ENCODE measurements around the gene CDKN1B.

CDKN1B gene

DNA sequence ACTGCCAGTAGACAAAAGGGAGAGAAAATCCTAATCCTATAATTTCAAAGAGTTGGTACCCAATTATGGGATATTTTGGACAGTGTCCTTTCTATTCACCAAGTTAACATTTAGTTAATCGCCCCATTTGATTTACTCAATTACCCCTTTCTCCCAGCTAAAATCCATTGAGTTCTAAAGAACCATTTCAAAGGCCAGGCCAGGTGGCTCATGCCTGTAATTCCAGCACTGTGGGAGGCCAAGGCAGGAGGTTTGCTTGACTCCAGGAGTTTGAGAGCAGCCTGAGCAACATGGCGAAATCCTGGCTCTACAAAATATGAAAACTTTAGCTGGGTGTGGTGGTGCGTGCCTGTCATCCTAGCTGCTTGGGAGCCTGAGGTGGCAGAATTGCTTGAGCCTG, 15.7 kb upstream of the CDKN1B start:
- no peak for DNase-seq (ENCODE audit: low spot score)

DNA sequence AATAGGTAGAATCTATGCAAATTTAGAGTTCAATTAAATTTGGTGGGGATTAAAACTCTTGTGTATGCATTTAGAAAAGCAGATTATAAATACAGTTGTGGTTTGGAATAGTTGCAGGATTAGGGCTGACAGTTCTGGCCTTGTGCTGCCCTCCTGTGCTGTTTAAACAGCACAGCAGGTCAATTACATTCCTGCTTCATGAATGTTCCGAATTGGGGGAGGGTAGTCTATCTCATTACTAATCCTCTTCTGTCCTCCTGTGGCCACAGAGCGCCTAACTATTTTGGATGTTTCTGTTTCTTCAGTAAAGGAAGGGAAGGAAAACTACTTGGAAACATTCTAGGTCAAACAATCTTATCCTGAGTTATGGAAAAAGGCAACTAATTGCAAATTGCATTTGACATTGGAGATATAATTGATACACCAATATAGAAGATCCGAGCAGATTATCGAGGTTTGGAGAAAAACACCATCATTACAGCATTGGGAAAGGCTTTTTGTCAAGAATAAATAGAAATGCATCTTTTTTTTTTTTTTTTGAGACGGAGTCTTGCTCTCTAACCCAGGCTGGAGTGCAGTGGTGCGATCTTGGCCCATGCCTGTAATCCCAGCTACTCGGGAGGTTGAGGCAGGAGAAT, 12.5 kb upstream of the CDKN1B start:
- DNase-seq (ENCODE audit: low spot score): peak; percentile 89

DNA sequence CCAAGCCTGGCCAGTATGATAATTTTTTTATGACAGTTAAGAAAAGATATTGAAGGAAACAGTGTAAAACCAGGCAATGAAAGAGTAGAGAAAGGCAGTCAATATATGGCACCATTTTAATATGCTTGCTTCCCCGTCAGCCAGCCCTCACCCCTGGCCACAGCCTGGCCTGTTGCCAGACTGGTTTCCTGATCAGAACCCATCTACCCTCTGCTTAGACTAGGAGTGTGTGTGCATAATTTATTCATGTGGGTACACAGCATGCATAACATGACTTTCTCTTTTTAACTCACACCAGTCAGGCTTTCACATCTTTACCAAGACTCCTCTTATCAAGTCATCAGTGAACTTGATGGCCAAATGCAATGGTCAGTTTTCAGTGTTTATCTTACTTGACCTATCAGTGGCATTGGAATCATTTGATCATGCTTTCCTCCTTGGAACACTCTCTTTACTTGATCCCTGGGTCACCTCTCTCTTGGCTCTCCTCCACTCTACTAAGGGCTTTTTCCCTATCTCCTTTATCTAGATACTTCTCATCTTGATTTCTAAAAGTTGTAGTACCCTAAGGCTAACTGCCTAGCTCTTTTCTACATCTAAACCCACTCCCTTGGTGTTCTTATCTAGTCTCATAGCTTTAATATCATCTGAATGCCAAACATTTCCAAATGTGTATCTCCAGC, 11.2 kb upstream of the CDKN1B start:
- DNase-seq (ENCODE audit: low spot score): no peak

DNA sequence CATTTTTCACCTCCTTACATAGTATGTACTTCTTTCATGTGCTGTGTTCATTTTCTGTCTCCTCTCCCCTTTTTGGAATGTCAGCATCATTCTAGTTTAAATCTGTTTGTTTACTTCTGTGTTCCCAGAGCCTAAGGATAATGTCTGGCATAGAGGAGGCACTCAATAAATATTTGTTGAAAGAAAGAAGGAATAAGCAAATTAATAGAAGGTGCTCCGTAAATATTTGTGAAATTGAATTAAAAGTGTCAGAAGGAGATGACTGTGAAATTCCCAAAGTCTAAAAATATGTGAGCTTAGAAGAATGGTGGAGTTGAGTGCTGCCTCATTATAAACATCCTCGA, 3.3 kb upstream of the CDKN1B start:
- DNase-seq (ENCODE audit: low spot score): no peak

DNA sequence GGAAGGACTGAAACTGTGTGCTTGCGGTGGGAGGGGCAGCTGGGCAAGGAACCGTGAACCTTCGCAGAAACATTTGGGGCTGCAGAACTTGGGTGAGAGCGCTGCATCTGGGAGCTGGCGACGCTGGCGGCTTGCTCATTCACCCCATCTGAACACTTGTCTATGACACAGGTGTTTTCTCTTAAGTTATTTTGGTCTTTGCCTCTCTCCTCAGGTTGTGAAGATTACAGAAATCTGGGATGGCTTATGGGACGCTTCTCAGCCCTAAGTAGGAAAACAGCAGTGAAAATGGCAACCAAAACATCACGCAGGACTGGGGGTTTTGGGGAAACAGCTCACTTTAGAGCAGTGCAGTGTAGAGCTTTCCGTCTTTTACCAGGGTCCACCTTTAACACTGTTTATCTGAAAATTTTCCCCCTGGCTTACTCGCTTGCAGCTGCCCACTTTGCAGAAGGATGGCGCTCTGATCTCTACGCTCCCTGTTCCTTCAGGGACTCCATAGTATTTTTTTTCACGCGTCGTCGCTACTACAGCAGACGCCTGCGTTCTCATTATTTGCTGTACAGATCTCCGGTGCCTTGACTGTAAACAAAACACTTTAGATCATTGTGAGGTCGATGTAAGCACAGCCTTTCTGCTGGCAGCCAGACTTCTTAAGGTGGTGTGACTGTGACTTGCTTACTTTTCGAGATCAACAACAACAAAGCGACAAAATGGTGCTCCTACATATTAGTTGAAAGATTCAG, 2.7 kb upstream of the CDKN1B start:
- DNase-seq (ENCODE audit: low spot score): no peak

DNA sequence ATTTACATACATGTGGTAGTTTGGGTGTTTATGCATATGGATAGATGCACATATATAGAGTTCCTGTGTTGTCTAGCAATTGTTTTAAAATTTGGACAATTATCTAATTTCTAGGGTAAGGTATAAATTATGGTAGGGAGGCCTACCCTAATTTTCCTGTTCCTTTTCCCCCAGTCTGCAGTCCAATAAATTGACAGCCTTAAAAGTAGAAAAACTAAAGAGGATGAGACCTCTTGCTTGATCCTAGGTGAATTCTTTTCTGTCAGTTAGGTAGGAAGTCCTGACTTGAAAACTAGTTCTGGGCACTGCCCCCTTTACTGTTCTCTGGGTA, 2.1 kb upstream of the CDKN1B start:
- DNase-seq (ENCODE audit: low spot score): no peak

DNA sequence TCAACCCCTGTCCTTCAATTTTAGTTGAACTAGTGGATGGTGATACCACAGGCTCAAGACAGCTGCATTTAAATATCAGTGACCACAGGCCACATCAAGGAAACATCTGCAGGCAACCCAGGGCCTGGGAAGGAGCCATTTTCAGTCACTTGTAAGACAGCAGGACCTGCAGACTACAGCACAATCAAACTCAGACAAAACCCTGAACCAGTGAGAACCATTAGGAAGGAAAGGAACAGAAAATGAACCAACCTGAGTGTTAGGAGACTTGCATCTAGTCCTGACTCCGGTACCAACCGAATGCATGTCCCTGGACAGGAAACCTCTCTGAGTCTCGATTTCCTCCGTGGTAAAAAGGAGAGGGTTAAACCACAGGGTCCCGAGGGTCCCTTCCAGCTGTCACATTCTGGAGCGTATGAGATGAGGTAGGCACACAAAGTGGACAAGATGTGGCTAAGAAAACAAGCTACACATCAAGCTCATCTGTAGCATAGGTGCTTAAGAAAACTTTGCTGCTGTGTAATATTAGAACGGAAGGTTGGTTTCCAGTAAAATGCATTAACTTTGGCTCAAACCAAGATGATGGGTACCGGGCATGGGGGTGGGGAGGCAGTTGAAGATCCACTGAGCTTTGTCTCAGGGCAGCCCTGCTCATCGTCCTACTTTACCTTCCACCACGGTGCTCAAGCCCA, 1.6 kb upstream of the CDKN1B start:
- no peak for DNase-seq (ENCODE audit: low spot score)

DNA sequence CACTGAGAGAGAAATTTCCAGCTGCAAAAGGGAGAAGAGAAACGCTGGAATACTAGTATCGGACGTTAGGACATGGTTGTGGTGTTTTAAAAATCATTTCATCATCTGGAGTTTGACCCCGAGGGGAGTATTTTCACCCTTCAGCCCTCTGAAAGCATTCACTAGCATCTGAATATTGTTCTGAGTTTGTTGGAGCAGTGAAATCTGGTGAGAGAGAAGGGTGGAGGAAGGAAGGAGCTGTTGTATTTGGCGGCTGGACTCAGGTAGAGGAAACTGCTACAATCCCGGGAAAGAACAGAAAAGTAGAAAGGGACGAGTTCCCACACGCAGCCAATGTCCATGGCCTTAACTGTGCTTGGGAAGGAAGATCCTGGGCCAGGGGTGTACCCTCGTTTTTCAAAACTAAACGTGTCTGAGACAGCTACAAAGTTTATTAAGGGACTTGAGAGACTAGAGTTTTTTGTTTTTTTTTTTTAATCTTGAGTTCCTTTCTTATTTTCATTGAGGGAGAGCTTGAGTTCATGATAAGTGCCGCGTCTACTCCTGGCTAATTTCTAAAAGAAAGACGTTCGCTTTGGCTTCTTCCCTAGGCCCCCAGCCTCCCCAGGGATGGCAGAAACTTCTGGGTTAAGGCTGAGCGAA, 896 bp upstream of the CDKN1B start:
- DNase-seq (ENCODE audit: low spot score): no peak

DNA sequence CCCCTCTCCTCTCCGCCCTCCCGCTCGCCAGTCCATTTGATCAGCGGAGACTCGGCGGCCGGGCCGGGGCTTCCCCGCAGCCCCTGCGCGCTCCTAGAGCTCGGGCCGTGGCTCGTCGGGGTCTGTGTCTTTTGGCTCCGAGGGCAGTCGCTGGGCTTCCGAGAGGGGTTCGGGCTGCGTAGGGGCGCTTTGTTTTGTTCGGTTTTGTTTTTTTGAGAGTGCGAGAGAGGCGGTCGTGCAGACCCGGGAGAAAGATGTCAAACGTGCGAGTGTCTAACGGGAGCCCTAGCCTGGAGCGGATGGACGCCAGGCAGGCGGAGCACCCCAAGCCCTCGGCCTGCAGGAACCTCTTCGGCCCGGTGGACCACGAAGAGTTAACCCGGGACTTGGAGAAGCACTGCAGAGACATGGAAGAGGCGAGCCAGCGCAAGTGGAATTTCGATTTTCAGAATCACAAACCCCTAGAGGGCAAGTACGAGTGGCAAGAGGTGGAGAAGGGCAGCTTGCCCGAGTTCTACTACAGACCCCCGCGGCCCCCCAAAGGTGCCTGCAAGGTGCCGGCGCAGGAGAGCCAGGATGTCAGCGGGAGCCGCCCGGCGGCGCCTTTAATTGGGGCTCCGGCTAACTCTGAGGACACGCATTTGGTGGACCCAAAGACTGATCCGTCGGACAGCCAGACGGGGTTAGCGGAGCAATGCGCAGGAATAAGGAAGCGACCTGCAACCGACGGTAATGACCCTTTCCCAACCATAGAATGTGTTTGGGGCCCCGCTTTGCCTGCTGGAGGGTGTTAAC, 615 bp downstream of the CDKN1B start:
- DNase-seq (ENCODE audit: low spot score): no peak

DNA sequence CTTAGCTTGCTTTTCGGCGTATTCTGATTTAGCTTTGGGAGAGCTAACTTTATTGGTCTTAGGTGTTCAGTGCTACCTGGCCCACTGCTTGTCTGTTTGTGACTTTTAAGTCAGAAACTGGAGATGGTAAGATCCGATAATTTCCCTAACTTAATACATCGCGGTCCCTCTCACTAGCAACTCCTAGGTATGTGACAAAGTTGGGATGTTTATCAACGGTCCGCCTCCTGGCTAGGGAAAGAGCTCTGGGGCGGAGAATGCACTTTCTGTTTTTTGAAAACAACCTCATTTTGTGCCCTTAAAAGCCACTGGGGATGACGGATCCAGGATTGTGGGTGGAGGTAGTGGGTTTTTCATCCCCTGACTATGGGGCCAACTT, 1.2 kb downstream of the CDKN1B start:
- DNase-seq (ENCODE audit: low spot score): no peak

DNA sequence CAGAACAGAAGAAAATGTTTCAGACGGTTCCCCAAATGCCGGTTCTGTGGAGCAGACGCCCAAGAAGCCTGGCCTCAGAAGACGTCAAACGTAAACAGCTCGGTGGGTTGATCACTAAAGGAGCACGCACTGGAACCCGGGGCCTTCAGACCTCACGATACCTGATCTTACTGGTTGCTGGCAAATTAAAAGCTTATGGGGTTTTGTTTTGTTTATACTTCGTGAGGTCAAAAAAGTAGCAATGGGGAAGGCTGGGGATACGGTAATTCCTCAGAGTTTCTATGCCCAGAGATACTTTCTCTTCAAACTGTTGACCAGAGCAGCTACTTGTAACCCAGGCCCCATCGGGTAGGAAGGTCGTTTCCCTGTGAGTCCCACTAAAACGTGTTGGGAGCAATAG, 1.7 kb downstream of the CDKN1B start:
- DNase-seq (ENCODE audit: low spot score): no peak

DNA sequence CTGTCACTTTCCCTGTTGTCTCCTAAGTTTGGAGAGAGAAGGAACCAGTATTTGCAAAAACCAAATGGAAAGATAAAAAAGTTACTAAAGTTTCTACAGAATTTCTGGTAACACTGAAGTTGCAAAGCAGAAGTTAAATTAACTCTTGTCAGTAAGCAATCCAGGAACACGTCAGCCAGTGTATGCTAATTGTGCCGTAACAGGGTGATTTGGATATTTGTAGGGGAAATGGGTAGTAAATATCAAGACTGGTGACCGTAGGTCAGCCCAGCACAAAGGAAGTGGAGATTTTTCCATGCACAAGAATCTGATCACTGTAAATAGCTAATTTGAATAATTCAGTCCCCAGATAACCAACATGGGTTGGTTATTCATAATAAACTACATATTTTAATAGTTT, 2.3 kb downstream of the CDKN1B start:
- DNase-seq (ENCODE audit: low spot score): no peak

DNA sequence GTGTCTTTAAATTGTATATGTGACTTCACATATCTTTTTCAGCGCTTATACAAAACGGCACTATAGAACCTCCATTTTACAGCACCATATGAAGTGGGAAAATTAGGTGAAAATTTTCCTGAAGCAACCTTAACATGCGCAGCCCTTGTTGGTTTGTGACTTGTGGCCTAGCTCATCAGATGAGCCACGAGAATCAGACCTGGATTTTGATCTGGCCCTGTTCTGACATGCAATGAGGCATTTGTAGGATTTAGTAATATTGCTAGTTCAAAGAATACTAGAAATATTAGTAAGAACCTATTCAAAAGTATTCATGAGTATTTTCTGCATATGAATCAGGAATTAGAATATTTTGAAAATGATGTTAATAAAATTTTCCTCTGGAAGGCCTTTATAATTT, 2.9 kb downstream of the CDKN1B start:
- DNase-seq (ENCODE audit: low spot score): no peak

DNA sequence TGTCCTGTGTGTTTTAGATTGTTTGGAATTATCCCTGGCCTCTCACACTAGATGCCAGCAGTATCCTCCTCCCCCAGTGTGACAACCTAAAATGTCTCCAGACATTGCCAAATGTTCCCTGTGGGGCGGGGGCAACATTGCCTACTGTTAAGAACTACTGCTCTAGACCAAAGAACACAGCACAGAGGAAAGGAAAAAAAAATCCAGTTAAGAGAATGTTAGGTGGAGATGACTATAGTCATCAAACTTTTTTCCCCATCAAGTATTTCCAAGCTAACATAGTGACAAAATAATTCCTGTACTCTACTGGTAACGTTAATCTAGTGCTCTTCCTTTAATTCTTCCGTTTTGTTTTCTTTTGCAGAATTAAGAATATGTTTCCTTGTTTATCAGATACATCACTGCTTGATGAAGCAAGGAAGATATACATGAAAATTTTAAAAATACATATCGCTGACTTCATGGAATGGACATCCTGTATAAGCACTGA, 3.5 kb downstream of the CDKN1B start:
- no peak for DNase-seq (ENCODE audit: low spot score)

DNA sequence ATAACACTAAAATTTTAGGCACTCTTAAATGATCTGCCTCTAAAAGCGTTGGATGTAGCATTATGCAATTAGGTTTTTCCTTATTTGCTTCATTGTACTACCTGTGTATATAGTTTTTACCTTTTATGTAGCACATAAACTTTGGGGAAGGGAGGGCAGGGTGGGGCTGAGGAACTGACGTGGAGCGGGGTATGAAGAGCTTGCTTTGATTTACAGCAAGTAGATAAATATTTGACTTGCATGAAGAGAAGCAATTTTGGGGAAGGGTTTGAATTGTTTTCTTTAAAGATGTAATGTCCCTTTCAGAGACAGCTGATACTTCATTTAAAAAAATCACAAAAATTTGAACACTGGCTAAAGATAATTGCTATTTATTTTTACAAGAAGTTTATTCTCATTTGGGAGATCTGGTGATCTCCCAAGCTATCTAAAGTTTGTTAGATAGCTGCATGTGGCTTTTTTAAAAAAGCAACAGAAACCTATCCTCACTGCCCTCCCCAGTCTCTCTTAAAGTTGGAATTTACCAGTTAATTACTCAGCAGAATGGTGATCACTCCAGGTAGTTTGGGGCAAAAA, 4.1 kb downstream of the CDKN1B start:
- DNase-seq (ENCODE audit: low spot score): no peak

DNA sequence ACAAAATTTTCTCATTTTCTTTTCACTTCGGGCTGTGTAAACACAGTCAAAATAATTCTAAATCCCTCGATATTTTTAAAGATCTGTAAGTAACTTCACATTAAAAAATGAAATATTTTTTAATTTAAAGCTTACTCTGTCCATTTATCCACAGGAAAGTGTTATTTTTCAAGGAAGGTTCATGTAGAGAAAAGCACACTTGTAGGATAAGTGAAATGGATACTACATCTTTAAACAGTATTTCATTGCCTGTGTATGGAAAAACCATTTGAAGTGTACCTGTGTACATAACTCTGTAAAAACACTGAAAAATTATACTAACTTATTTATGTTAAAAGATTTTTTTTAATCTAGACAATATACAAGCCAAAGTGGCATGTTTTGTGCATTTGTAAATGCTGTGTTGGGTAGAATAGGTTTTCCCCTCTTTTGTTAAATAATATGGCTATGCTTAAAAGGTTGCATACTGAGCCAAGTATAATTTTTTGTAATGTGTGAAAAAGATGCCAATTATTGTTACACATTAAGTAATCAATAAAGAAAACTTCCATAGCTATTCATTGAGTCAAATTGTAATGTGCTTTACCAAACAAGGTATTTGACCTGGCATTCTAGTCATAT, 4.8 kb downstream of the CDKN1B start:
- DNase-seq (ENCODE audit: low spot score): no peak

DNA sequence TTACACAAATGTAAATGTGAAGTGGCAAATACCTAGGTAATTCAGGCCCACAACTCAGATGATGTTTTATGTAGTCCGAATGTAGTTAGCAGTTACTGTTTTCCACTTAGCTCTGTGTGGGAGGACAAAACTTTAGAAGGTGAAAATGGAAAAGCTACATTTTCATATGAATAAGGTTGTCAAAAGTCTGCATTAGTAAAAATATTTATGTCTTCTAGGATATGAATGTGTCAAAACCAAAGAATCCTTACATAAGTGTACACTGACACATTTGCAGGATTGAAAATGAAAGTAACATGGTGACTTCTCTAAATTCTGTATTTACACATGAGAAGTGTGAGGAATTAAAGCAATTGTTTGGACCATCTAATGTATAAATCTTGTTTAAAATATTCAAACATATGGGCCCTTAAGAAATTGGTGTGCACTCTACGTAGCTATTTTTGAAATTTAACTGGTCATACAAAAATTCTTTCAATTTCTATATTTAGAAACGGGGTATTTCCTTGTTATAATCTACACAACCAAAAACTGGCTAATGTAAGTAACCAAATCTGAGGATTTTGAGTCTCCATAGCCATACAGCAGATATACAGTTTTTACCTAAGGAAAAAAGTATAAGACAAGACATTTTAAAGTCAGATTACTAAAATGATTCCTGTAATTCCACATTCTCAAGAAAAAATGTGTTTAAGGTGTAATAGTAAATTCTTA, 5.4 kb downstream of the CDKN1B start:
- no peak for DNase-seq (ENCODE audit: low spot score)

DNA sequence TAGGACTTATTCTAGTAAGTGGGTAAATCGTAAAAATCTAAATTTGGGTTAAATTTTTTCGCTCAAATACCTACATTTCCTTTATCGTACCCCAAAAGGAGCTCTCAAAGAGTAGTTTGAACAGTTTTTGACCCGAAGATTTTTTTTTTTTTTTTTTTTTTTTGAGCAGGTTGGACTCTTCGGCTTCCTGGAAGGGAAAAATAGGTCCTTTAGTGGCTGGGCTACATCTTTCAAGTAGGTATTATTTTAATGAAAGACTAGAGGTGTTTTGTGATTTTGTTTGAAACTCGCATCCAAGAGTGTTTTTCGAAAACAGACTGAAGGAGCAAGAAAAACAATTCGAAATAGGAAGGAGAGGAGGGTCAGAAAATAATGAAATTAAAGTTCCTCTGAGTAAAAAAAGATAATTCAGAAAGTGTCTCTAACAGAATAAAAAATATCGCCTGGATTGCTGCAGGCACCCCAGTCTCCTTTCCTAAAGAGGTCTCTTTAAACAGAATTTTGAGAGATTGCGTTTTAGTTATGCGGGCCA, 6.0 kb downstream of the CDKN1B start:
- no peak for DNase-seq (ENCODE audit: low spot score)

DNA sequence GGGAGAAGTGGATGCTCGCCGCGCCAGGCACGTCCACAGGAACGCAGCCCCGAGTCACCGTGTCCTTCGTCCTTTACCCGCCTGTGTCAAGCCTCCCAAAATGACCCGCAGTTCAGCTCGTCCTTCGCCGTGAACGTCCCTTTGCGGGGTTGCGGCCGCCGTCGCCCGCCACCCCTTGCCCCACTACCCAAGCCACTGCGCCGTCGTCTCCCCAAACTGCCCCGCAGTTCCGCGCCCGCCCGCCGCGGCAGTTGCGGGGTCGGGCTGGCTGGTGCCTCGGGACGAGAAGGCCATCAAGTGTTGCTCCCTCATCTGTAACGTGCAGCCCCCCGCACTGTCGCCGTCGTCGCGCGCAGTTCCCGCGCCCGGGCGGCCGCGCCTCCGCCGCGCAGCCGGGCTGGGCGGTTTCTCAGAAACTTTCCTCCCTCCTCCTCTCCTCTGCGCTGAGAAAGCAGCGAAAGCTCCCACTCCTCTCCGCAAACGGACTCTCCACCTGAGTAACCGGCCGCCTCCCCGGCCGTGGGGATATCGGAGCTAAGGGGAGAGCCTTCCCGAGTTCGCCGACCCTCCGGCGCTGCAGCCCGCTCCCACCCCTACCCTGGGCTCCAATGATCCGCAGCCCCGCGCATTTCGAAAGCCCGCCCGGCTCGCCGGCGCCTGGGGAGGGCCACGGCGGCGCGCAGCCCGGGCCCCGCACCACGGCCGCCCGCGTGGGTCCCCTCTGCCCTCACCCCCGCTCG, 6.7 kb downstream of the CDKN1B start:
- DNase-seq (ENCODE audit: low spot score): no peak
